SK-N-MC (cell line): ENCODE measurements around the gene ITPR2.
"Not testable (repeated sequence)": the region's sequence is repeated elsewhere in the genome, so short reads cannot be mapped to it uniquely, and the experiment has no call there.

Experiments used
- DNase-seq: peaks from one replicate; pipeline ENCODE4 v3.0.0-alpha.2; 2011; ENCODE audit warnings: low read depth, low spot score
- H3K27ac ChIP-seq: fragments of 200-600 bp; sonication (generic); 2 replicates; pipeline ENCODE4 v1.5.1; 2016; ENCODE audit warnings: mixed run types
- H3K36me3 ChIP-seq: fragments of 200-600 bp; sonication (generic); 2 replicates; pipeline ENCODE4 v1.6.1; 2017; ENCODE audit warnings: antibody characterized with exemption, low read length, mixed read lengths; ENCODE audit not compliant: insufficient read depth
- H3K4me3 ChIP-seq: fragments of 200-600 bp; sonication (generic); 2 replicates; pipeline ENCODE4 v1.5.1; 2016
- H3K9ac ChIP-seq: fragments of 200-600 bp; sonication (generic); 2 replicates; pipeline ENCODE4 v1.8.0; 2017; ENCODE audit warnings: mixed run types, mixed read lengths; ENCODE audit not compliant: insufficient read length
- H3K9me3 ChIP-seq: fragments of 200-600 bp; sonication (generic); 2 replicates; pipeline ENCODE4 v1.6.1; 2017; ENCODE audit warnings: low read depth, mild to moderate bottlenecking, antibody characterized with exemption, low read length, moderate library complexity, mixed read lengths
- EZH2 ChIP-seq: fragments of 200-600 bp; sonication (generic); IDR thresholded peaks from one replicate; pipeline ENCODE4 v1.6.1; 2017; ENCODE audit warnings: antibody characterized with exemption
- FOXP2 ChIP-seq: optimal IDR thresholded peaks from 2 replicates; pipeline ENCODE3; 2011; ENCODE audit warnings: mild to moderate bottlenecking, moderate library complexity; ENCODE audit not compliant: insufficient read depth; ENCODE audit errors: extremely low read length, control extremely low read depth
- POLR2AphosphoS5 ChIP-seq: IDR thresholded peaks from 2 replicates; pipeline ENCODE4 v1.6.1; 2012; ENCODE audit warnings: mild to moderate bottlenecking, low read depth, low read length, borderline replicate concordance

Gene ITPR2

DNA sequence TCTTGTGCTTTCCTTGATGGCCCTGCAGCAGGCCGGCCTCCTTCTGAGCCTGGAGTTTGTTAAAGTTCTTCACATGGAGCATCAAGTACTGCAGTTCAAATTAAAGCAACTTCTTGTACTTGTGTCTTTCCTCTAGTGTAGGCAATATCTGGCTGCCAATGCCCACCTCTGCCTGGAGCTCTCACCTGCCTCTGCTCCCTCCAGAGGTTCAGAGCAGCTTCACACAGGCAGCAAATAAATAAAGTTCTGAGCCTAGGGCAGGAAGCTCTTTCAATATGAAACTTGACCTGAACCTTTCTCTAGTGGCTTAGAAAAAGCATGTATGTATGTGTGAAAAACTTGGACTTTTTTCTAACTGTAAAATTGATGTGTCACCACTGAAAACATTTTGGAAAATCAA lies 65.9 kb downstream of the ITPR2 start:
- DNase-seq: no peak
- peaks cover 4% of the 10 kb centered on the region; the same call in 1 of the 2 replicates for H3K9me3 ChIP-seq
- H3K36me3 ChIP-seq: no peaks in the 10 kb centered on the region
- H3K4me3 ChIP-seq: no peak overlapping the region
- no peak overlapping the region for H3K9ac ChIP-seq
- no peak overlapping the region for H3K27ac ChIP-seq
- TF ChIP-seq FOXP2: no peak
- no peak for TF ChIP-seq EZH2
- no peak for TF ChIP-seq POLR2AphosphoS5

- Histone ChIP-seq H3K36me3 (no peaks in the 10 kb centered on the region), H3K9ac (no peak overlapping the region), H3K4me3 (no peak overlapping the region), H3K9me3 (peaks cover 7% of the 10 kb centered on the region; the same call in 1 of the 2 replicates), H3K27ac (no peak overlapping the region)
- no peak for TF ChIP-seq EZH2
- TF ChIP-seq FOXP2: no peak
- no peak for TF ChIP-seq POLR2AphosphoS5
- DNase-seq: no peak
Observed at GRCh38 chr12:26762186-26762585, 70.8 kb downstream of the ITPR2 start.

- DNase-seq: no peak
- Histone ChIP-seq H3K9ac (no peak overlapping the region), H3K36me3 (no peaks in the 10 kb centered on the region), H3K9me3 (peaks cover 7% of the 10 kb centered on the region; the same call in 1 of the 2 replicates), H3K27ac (no peak overlapping the region), H3K4me3 (no peak overlapping the region)
- TF ChIP-seq FOXP2: no peak
Observed at GRCh38 chr12:26761775-26762174, 71.2 kb downstream of the ITPR2 start.

DNA sequence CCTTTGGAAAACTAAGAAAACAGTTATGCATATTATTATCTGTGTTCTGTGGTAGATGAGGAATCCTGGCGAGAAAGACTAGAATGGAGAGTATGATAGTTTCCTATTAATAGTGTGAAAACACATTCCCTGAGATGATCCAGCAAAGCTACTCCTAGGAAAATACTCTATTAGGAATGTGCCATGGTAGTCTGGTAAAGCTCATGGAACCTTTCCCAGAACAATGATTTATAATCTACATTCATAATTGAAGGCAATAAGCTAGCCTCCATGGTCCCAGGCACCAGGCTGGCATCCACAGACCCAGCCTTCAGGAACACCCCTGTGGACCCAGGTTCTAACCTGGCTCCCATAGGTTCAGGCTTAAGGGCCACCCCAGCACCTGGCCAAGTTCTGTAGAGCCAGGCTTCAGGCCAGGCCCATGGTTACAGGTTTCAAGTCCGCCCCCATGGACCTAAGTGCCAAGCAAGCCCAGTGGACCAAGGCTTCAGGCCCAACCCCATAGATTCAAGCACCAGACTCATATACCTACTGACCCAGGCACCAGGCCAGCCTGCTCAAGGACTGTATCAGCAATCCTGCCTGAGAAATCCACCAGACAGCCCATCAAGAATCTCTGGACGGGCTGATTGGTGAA lies 72.2 kb downstream of the ITPR2 start:
- H3K27ac ChIP-seq: no peak overlapping the region
- no peak overlapping the region for H3K4me3 ChIP-seq
- H3K9me3 ChIP-seq: peaks cover 7% of the 10 kb centered on the region; the same call in 1 of the 2 replicates
- H3K9ac ChIP-seq: no peak overlapping the region
- no peaks in the 10 kb centered on the region for H3K36me3 ChIP-seq
- DNase-seq: no peak
- TF ChIP-seq FOXP2 (no peak), EZH2 (no peak), POLR2AphosphoS5 (no peak)

DNA sequence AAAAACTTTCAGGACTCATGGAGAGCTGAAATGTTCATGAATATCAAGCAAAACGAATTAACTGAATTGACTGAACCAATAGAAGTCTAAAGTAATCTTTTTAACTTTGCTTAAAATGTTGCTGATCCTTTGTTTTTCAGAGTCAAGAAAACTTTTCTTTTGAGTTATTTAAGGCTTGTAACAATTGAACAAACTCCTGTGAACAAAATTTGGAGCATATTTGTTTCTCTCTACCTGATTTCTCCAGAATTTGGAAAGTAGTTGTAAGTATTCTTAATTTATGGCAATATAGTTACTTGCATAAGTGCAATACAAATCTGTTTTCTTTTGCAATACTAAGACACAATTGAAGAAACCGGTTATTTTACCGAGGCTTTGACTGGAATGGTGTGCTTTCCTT lies 77.6 kb downstream of the ITPR2 start:
- not testable (repeated sequence) for H3K9me3 ChIP-seq, H3K36me3 ChIP-seq, H3K9ac ChIP-seq, DNase-seq, H3K4me3 ChIP-seq, H3K27ac ChIP-seq

DNA sequence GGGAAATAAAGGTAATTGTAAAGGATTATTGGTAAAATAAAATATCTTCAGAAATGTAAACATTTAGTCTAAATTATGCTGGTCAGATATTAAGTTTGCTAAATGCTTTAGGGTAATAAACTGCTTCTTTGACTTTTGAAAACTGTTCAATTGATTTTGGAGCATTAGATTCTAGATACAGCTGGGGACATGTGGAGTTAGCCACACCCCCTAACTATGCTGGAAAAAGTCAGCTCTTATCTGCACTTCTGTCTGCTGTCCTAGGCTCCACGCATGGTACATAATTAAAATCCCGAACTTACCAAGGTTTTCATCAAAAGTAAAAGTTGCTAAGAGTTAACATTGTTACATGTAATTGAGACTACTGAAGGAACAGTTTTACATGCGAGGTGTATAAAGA lies 78.8 kb downstream of the ITPR2 start:
- no peak overlapping the region for H3K9ac ChIP-seq
- no peak overlapping the region for H3K4me3 ChIP-seq
- peaks cover 6% of the 10 kb centered on the region; the same call in 1 of the 2 replicates for H3K9me3 ChIP-seq
- no peak for DNase-seq
- no peak overlapping the region for H3K27ac ChIP-seq
- no peaks in the 10 kb centered on the region for H3K36me3 ChIP-seq
- TF ChIP-seq EZH2: no peak
- TF ChIP-seq POLR2AphosphoS5: no peak
- TF ChIP-seq FOXP2: no peak

- peaks cover 6% of the 10 kb centered on the region; the same call in 1 of the 2 replicates for H3K9me3 ChIP-seq
- no peak overlapping the region for H3K4me3 ChIP-seq
- H3K9ac ChIP-seq: no peak overlapping the region
- no peaks in the 10 kb centered on the region for H3K36me3 ChIP-seq
- no peak for DNase-seq
- no peak for TF ChIP-seq EZH2
- no peak for TF ChIP-seq FOXP2
- TF ChIP-seq POLR2AphosphoS5: no peak
- no peak overlapping the region for H3K27ac ChIP-seq
Observed at GRCh38 chr12:26751179-26751578, 81.8 kb downstream of the ITPR2 start.

DNA sequence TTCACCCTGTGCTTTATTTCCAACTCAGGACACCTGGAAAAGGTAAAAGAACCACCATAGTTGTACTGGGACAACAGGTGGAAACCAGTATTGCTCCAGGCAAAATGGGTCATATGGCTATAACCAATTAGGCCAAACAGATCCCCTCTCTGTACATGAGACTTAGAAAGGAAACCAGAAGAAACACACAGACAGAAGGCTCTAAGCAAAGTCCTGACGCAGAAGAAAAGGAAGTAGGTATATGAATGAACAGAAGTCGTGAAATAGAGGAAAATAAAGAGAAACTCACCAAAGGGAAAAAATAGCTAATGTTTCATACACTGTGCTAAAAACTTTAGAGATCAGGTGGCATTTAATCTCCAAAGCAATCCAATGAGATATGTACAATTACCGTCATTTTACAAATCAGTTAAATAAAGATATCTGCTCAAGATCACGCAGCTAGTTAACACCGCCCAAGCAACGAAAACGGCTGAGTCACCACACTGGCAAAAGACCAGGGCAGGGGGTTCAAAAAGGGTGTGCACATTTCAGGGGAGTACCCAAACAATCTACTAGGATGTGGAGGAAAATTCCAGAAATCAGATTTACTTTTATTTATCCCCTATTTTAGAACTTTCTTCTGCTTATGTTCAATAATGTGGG lies 82.3 kb downstream of the ITPR2 start:
- H3K9me3 ChIP-seq: peaks cover 6% of the 10 kb centered on the region; the same call in 1 of the 2 replicates
- no peak for DNase-seq
- no peak overlapping the region for H3K27ac ChIP-seq
- H3K4me3 ChIP-seq: no peak overlapping the region
- TF ChIP-seq EZH2 (no peak), POLR2AphosphoS5 (no peak), FOXP2 (no peak)
- no peaks in the 10 kb centered on the region for H3K36me3 ChIP-seq
- H3K9ac ChIP-seq: no peak overlapping the region

DNA sequence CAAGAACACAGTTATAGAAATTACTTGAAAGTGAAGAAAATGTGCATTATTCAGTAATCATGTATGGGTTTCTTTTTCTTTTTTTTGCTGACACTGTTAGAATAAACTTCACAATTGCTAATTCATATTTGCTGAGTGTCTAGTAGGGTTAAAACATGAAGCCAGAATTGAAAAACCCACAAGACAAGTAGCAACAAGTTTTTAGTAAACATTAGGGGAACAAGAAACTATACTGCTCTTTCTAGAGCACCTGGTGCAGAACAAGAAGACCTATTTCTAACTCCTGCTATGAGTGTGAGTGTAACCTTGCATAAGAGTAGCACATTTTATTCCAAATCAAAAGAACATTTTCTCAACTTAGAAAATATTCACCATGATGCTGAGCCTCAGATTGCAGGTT lies 83.2 kb downstream of the ITPR2 start:
- Histone ChIP-seq H3K9ac (no peak overlapping the region), H3K4me3 (no peak overlapping the region), H3K9me3 (no peaks in the 10 kb centered on the region), H3K36me3 (no peaks in the 10 kb centered on the region), H3K27ac (no peak overlapping the region)
- TF ChIP-seq POLR2AphosphoS5 (no peak), FOXP2 (no peak), EZH2 (no peak)
- no peak for DNase-seq
